NCI-H187 treated with DMSO at 0.1 percent for 48 hours (cell line): ENCODE data around the gene TMEM250.

Experiments
- DNase-seq: peaks from one replicate; lab custom pipeline; 2025; lab: John Stamatoyannopoulos, UW

TMEM250 gene

GRCh38 chr9:136082496-136083361 lies 35.9 kb downstream of the TMEM250 start:
- no peak for DNase-seq

- no peak for DNase-seq
Observed at GRCh38 chr9:136081826-136082495, 36.7 kb downstream of the TMEM250 start.

- peak; percentile 1 for DNase-seq
Observed at GRCh38 chr9:136081113-136081825, 37.4 kb downstream of the TMEM250 start.

DNA sequence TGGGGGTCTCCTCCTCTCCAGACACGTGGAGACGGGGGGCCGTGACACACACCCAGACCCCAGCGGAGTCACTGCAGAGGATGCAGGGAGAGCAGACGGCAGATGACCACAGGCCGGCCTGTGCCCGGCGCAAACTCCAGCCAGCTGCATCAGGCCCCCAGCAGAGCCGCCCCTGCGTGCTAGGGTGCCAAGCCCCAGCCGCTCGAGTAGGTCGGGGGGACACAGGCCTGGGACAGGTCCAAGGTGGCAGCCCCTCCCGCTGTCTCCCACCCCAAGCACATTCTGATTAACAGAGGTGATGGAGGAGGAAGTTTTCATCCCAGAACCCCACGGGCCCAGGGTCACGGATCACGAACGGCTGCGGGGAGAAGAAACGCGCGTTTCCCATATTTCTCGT lies 38.0 kb downstream of the TMEM250 start:
- no peak for DNase-seq

DNA sequence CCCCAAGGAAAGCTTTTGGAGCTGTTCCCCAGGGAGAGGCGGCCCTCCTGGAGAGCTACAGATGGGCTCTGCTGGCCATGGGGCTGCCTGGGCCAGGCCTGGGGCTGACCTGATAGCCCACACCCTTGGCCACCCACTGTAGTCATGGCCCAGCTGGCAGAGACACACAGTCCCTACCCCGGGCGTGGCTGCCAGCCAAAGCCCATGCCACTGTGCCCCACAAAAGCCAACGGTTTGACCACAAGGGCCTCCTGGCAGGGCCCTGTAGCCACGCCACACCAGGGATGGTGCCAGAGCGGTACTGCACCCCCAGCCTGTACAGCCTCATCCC lies 38.8 kb downstream of the TMEM250 start:
- no peak for DNase-seq

DNA sequence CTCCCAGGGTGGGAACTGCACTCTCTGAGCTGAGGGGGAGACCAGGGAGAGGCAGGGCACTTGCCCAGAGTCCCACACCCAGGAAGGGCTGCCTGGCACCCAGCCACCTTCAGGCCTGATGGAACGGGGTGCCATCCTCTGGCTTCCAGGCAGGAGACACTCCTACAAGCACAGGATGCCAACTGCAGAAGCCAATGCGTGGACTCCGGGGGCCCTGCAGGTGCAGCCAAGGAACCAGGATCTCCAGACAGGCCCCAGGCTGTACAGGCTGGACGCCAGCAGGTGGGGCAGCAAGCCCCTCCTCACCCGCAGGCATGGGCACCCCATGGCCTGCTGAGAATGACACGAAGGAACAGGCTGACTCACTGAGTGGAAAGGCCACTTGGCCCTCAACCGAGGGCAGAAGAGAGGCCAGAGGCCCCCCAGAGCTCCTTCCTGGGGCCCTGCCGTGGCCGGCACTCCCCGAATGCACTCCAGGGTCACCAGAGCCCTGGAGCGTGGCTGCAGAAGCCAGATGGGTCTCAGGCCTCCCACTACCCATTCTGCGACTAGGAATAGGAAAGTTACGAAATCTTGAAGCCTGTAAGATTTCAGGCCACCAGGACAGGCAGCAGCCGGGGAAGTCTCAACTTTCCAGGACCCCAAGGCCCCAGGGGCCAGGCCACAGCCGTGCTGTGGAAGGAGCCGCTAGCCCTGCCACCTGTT lies 39.3 kb downstream of the TMEM250 start:
- no peak for DNase-seq

DNA sequence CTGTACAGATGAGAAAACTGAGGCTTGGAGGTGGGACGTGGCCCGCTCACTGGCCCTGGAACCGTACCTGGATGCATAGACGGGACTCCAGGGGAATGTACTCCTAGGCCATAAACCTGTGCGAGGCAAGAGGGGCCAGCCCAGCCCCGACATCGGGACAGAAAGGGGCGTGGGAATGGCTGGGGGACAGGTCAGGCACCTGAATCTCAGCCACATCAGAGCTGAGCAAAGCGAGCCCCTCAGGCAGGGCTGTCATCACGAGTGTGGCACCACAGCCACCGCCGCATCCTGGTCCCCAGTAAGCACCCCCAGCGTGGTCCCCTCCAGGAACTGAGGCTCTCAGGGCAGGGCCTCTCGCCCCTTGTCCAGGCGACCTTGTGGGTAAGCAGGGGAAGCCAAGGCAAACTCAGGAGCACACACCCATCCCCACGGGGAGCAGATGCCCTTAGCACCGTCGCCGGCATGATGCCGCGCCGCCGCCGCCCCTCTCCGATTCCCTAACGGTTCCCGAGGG lies 40.1 kb downstream of the TMEM250 start:
- no peak for DNase-seq

- no peak for DNase-seq
Observed at GRCh38 chr9:136078024-136078423, 40.7 kb downstream of the TMEM250 start.

DNA sequence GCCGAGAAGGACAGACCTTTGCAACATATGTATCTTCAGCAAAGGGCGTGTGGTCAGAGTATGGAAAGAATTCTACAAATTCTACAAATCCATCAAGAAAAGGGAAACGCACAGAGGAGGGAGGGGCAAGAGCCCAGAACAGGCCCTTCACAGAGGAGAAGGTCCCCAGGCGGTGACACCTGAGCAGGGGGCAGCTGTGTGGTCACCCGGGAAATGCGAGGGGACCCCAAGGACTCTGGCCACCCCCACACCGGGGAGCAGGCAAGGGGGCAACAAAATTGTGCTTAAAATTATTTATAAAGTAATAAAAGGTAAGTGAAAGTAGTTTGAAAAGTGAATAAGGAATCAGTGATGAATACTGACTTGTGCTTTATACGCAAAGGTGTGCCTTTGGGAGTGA lies 41.2 kb downstream of the TMEM250 start:
- no peak for DNase-seq

DNA sequence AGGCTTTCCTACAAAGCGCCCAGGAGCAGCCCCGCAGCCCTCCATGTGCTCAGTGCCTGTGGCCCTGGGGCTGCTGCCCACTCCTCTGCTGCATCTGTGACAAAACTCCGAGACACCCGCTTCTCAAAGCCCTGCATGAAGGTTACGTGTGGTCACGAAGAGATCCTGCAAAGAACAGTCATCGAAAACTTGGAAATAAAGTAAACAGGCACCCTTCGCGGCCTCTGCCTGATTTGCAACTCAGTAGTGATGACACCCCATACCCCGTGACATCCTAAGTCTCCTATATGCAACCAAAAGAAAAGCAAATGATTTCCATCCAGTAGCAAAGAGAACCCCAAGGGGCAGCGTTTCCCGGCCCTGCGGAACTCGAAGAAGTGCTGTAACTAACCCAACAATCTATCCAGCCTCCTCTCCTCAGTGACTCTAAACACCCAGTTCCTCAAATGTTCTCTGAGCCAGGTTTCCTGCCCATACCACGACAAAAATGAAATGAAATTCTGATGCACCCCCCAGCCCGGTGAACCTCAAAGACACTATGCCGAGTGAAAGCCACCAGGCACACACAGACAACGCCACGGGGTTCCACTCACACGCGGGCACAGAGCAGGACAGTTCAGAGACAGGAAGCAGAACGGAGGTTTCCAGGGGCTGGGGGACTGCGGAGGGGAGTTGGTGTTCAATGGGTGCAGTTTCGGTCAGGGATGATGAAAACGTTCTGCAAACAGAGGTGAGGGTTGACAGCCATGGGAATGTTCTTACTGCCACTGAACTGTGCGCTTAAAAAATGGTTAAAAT lies 42.6 kb downstream of the TMEM250 start:
- DNase-seq = no peak

DNA sequence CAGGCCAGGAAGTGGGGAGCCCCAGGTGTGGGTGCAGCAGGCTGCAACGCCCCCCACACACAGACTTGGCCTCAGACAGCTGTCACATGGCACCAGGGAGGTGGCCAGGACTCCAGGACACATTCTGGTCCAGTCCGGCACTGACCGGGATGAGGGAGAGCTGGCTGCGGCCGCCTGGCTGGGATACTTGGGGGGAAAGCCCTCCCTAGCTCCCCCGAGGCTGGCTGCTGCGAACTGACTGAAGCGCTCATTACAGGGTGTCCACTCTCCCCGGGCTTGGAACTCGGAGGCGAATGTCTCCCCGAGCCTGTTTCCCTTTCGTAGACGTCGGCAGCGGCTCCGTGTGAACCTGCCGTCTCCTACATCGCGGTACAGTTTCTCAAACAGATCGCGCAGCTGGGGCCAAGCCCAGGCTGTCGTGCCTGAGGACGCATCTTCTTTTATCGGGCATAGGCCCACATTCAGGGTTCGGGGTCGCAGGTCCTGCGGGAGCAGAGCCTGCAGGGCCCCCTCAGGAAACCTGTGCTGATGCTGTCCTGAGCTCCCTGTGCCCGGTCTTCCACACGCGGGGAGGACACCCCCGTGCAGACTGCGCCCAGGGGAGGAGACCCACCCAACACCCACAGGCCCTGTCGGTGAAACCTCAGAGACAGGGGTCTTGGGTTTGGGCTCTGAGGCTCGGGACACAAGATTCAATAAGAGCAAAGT lies 43.4 kb downstream of the TMEM250 start:
- DNase-seq = no peak

- DNase-seq = no peak
Observed at GRCh38 chr9:136074706-136075105, 44.0 kb downstream of the TMEM250 start.
